ENCODE data around the gene RNF113B. TPM values are rescaled to one million over a fixed set of nuclear protein-coding genes. Genes with fewer than 3 reads are reported as not detected.

RNF113B gene
- polyA plus RNA-seq, 3 donors = not detected

GRCh38 chr13:98208606-98209005 lies 31.5 kb upstream of the RNF113B start:
- no peak for DNase-seq (ENCODE audit: extremely low read depth in 1 of 11, low read depth in 9 of 11, low spot score in 4 of 11)

GRCh38 chr13:98207416-98207815 lies 30.3 kb upstream of the RNF113B start:
- no peak for DNase-seq (ENCODE audit: extremely low read depth in 1 of 11, low read depth in 9 of 11, low spot score in 4 of 11)

- no peak for DNase-seq (ENCODE audit: extremely low read depth in 1 of 11, low read depth in 9 of 11, low spot score in 4 of 11)
These were observed 29.9 kb upstream of the RNF113B start for GRCh38 chr13:98206946-98207345.

DNA sequence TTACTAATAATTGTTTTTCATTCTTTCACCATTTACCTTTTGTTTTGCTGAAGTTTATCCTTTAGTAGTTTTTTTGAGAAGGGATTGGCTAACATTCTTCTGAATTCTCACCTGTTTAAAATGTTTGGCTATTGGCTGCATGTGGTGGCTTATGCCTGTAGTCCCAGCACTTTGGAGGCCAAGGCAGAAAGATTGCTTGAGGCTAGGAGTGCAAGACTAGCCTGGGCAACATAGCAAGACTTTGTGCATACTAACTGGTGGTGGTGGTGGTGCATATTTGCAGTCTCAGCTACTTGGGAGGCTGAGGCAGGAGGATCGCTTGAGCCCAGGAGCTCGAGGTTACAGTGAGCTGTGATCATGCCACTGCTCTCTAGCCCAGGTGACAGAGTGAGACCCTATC lies 27.5 kb upstream of the RNF113B start:
- no peak for DNase-seq (ENCODE audit: extremely low read depth in 1 of 11, low read depth in 9 of 11, low spot score in 4 of 11)

DNA sequence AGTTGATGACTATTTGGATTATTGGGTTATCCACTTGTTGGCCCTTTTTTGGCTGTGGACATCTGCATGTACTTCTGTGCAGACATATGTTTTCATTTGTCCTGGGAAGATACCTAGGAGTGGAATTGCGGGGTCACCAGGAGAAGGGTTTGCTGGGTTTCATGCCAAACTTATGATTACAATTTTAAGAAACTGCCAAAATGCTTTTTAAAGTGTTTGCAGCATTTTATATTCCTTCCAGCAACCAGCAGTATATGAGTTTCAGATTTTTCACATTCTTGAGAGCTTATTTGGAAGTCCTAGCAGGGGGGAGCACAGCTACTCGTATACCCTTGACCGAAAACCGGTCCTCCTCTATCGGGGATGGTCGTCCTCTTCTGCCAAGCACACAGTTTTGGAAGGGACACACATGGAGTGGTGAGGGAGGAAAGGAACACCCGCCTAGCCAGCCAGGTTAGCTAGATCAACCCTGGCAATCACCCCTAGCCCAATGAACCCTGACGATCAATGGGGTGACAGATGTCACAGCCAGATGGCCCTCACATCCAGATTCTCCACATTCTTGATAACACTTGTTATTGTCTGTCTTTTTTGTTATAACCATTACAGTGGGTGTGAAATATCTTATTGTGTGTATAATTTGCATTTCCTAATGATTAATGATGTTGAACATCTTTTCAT lies 26.7 kb upstream of the RNF113B start:
- DNase-seq (ENCODE audit: extremely low read depth in 1 of 11, low read depth in 9 of 11, low spot score in 4 of 11) = no peak

GRCh38 chr13:98201984-98202383 lies 24.9 kb upstream of the RNF113B start:
- DNase-seq (ENCODE audit: extremely low read depth in 1 of 11, low read depth in 9 of 11, low spot score in 4 of 11) = no peak

DNA sequence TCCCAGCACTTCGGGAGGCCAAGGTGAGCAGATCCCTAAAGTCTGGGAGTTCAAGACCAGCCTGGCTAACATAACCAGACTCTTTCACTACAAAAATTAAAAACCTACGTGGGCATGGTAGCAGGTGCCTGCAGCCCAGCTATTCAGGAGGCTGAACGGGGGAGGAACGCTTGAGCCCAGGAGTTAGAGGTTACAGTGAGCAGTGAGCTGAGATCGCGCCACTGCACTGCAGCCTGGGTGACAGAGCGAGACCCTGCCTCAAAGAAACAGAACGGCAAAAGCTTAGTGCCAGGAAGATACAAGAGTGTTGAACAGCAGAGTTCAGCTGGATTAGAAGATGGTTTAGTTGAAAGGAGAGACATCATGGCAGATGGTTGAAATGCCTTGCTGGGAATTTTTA lies 24.1 kb upstream of the RNF113B start:
- no peak for DNase-seq (ENCODE audit: extremely low read depth in 1 of 11, low read depth in 9 of 11, low spot score in 4 of 11)

DNA sequence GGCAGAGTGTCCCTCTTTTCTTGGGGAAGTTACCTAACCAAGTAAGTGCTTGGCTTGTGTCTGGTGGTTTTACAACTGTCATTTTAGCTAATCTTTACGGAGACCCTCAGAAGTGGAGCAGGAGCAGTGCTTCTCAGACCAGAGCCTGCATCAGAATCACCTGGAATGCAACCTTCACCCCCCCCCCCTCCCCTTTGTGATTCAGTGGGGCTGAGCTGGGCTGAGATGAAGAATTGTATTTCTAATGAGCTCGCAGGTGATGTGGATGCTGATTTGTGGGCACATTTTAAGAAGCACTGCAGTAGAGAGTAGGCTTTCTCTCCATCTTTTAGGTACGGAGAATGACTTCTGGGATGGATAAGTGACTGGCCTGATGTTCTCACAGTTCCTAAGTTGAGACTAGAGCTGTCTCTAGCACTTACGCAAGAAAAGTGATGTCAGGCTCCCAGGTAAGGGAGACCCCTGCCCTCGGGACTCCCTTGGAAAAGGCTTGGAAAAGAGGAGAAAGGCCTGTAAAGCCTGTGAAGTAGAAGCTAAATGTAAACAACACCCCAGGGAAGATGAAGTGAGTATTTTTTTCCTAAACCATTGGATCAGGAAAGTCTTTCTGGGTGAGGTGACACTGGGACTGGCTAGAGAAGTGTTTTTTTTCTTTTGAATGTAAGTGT lies 23.3 kb upstream of the RNF113B start:
- no peak for DNase-seq (ENCODE audit: extremely low read depth in 1 of 11, low read depth in 9 of 11, low spot score in 4 of 11)

GRCh38 chr13:98199480-98199879 lies 22.4 kb upstream of the RNF113B start:
- no peak for DNase-seq (ENCODE audit: extremely low read depth in 1 of 11, low read depth in 9 of 11, low spot score in 4 of 11)

GRCh38 chr13:98198683-98199082 lies 21.6 kb upstream of the RNF113B start:
- DNase-seq (ENCODE audit: extremely low read depth in 1 of 11, low read depth in 9 of 11, low spot score in 4 of 11) = no peak

- DNase-seq (ENCODE audit: extremely low read depth in 1 of 11, low read depth in 9 of 11, low spot score in 4 of 11) = no peak
These were observed 18.2 kb upstream of the RNF113B start for GRCh38 chr13:98195054-98195791.

GRCh38 chr13:98192008-98192407 lies 14.9 kb upstream of the RNF113B start:
- DNase-seq (ENCODE audit: extremely low read depth in 1 of 11, low read depth in 9 of 11, low spot score in 4 of 11) = no peak

DNA sequence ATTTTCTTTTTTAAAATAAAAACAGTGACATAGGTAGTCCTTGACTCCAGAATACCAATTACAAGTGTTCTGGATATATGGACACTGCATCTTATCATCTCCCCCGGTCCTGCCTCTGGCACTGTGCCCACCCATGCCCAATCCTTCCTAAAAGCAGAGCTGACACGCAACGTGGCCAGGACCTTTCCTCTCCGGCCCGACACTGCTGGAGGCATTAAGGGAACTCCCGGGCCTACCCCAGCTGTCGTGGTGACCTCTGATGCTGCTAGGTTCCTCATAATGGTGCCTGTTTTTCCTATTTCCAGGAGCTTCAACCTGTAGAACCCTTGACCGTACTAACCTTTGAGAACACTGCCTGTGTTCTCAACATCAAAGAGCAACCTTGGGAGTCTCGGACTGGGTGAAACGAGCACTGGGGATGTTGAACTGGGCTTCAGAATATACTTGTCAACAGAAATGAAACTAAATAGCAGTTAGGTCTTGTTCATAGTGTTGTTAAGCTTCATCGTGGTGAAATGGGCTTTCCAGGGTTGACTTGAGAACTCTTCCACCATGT lies 13.9 kb upstream of the RNF113B start:
- no peak for DNase-seq (ENCODE audit: extremely low read depth in 1 of 11, low read depth in 9 of 11, low spot score in 4 of 11)

DNA sequence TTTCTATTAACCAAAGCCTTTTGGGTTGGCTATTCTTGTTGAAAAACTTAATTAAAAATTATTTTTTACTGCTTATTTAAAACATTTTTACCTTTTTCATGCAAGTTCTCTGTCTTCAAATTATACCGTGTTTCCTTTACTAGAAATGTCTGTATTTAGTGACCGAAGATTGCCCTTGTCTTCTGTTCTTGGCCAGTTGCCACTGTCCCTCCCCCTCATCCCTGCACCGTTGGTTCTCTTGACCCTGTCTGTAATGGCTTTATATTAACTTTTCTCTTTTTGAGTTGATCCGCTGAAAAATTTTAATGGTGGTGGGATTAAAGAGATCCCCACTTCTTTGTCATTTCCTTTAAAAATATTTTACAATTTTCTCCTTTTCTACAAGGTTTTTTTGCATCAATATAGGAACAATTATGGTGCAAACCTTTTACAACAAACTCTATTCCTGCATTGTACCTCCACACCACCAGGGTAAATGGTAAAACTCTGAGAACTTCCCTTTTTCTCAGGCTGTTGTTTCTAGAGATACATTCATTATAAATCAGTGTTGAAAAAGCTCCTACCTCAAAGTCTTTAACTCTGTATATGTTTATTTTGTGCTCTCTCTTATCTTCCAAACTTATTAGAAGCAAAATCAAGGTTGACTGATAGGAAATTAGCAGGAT lies 12.9 kb upstream of the RNF113B start:
- DNase-seq (ENCODE audit: extremely low read depth in 1 of 11, low read depth in 9 of 11, low spot score in 4 of 11) = no peak

DNA sequence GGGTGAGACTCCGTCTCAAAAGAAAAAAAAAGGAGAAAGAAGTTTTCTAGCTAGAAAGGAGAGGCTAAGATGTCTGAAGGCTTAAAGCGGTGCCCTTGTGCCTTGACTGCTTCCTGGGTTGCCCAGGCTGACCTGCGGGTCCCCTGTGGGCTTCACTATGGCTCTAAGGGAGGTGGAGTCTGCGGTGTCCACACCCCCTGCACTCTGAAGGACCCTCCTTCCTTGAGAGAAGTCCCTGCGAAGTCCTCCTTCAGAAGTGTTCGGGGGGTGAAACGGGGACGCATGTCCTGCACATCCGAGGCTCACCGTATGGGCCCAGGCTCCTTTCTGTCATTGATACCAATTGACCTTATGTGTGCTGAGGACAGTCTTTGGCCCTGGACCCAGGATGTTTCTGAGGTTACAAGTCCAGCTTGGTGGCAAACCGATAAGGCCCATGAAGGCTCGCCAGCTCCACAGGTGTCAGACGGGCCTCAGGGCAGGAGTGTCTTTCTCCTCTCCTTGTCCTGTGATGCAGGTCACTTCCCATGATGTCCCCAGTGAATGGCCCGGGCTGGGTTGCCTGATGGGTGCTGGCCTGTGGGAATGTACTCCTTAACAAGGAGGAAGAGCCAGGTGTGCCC lies 11.6 kb upstream of the RNF113B start:
- no peak for DNase-seq (ENCODE audit: extremely low read depth in 1 of 11, low read depth in 9 of 11, low spot score in 4 of 11)

- DNase-seq (ENCODE audit: extremely low read depth in 1 of 11, low read depth in 9 of 11, low spot score in 4 of 11) = no peak
These were observed 10.8 kb upstream of the RNF113B start for GRCh38 chr13:98187965-98188261.

GRCh38 chr13:98187155-98187964 lies 10.3 kb upstream of the RNF113B start:
- DNase-seq (ENCODE audit: extremely low read depth in 1 of 11, low read depth in 9 of 11, low spot score in 4 of 11) = no peak

GRCh38 chr13:98184792-98185191 lies 7.7 kb upstream of the RNF113B start:
- no peak for DNase-seq (ENCODE audit: extremely low read depth in 1 of 11, low read depth in 9 of 11, low spot score in 4 of 11)

DNA sequence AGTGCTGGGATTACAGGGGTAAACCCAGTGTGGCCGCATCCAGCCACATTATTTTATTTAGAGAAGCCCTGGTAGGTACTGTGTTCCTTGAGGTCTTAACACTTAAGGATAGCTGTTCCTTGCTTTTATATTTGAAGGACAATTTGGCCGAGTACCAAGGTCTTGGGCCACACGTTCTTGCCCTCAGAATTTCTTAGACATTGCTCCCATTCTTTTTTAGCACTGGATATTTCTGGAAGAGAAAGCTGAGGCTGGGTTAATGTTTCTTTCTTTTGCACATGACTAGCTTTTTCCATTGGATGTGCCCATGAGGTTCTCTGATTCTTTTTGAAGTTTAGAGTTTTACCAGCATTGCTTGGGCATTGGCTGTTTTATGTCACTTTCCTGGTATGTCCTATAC lies 5.5 kb upstream of the RNF113B start:
- DNase-seq (ENCODE audit: extremely low read depth in 1 of 11, low read depth in 9 of 11, low spot score in 4 of 11) = no peak

Data from renal cortex interstitium (tissue), 11 donors.